NCI-H1092 treated with DMSO at 0.1 percent for 48 hours (cell line): Measurements from ENCODE around the gene APOC4.
"Not testable (repeated sequence)": the region's sequence is repeated elsewhere in the genome, so short reads cannot be mapped to it uniquely, and the experiment has no call there.

Experiments used
- DNase-seq: peaks from one replicate; lab custom pipeline; 2025; lab: John Stamatoyannopoulos, UW

The APOC4 gene

DNA sequence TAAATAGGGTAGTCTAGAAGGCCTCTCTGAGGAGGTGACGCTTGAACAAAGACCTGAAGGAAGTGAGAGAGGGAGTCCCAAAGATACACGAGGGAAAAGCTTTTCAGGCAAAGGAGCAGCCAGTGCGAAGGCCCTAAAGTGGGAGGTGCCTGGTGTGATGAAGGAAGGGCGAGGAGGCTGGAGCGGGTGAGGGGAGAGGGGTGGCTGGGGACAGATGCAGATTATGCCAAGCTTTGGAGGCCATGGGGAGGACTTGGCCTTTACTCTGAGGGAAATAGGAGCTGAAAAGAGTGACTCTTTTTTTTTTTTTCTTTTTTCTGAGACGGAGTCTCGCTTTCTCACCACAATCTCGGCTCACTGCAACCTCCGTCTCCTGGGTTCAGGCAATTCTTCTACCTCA is 16.1 kb downstream of the APOC4 start:
- no peak for DNase-seq

DNA sequence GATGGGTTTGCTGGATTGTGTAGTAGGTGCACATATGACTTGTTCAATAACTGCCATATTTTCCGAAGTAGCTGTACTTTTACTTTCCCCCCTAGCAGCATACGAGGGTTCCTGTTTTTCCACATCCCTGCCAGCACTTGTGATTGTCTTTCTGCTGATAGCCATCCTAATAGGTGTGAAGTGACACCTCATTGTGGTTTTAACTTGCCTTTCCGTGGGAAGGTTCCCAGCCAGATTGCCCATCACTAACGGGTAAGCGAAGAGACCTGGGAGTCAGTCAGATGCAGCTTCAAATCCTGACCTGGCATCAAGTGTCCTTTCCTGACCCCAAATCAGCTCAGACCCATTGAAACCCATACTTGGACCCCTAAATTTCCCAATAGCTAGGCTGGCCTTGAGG is 17.7 kb downstream of the APOC4 start:
- no peak for DNase-seq

DNA sequence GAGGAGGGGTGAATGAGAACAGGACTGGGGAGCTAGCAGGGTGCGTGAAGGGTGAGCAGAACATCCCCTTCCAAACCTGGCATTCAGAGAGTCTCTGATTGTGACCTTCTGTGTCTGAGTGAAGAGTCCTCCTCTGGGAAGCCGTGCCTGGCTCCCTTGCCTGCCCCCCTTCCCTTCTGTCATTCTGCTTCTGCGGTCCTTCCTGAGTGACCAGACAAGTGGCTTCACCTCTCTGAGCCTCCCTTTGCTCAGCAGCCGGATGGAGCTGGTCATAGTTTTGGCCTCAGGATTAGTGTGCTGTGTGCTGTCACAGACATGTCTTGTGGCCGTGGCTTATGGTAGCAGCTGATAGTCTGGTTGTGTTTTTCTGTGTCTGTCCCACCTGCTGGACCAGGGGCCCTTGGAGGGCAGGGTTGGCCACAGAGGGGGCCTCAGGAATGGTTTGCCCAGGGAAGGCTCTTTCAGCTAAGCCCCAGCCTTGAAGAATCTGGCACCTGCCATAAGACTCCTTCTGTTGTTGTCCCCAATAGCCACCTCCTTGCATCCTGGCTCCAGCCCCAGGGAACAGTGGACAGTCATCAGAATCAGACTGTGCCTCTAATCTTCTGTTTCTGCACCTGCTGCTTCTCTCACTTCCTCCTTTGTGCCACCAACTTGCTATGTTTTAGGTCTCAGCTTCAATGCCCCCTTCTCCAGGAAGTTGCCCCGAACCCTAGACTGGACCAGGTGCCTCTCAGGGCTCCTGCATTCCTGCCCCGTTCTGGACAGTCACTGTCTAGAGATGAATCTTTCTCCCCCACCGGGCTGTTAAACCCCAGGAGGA is 19.1 kb downstream of the APOC4 start:
- DNase-seq, result no peak

GRCh38 chr19:44961821-44962220 is 19.8 kb downstream of the APOC4 start:
- no peak for DNase-seq

GRCh38 chr19:44968118-44968517 is 26.1 kb downstream of the APOC4 start:
- DNase-seq, result no peak

DNA sequence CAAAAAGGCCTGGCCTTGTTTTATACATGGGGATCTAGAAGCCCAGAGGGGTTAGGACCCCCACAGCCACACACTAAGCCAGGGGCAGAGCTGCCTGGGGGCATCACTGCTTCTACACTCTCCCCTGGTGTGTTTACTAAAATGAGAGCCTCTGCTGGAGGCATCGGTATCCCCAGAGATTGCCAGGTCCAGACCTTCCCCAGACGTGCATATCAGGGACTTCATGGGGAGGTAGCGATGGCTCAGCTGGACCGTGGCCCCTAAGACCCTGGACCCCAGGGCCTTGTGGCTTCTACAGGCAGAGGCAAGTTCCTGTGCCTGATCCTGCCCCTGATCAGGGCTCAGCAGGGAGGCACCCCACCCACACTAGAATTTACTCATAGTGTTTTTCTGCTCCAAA is 26.6 kb downstream of the APOC4 start:
- DNase-seq, result no peak

DNA sequence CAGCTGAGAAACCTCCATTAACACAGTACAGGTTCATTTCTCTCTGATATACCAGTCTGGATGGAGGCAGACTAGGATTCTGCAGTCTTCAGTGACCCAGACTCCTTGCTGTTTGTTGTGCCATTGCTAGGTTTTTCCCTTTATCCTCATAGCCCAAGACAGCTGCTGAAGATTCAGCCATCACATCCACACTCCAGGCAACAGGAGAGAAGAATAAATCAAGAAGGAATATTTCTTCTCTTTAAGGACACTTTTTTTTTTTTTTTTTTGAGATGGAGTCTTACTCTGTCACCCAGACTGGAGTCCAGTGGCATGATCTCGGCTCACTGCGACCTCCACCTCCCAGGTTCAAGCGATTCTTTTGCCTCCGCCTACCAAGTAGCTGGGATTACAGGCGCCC is 27.4 kb downstream of the APOC4 start:
- DNase-seq, result no peak

- not testable (repeated sequence) for DNase-seq
These were observed 29.4 kb downstream of the APOC4 start for GRCh38 chr19:44971451-44971850.

DNA sequence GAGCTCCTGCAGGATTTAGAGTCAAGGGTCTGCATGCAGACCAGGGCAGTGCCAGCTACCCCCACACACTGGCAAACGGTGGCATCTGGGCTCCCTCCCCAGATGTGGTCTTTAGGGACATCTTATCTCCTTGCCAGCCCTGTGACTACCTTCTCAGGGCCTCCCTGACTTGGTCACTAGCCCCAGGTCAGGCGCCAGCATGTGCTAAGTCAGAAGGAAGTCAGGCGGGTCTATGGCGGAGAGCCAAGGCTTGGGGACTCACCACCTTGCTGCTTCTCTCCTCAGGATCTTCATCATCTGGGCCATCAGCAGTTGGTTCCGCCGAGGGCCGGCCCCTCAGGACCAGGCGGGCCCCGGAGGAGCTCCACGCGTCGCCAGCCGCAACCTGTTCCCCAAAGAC is 30.8 kb downstream of the APOC4 start:
- DNase-seq, result no peak

- no peak for DNase-seq
These were observed 32.1 kb downstream of the APOC4 start for GRCh38 chr19:44973982-44974735.

DNA sequence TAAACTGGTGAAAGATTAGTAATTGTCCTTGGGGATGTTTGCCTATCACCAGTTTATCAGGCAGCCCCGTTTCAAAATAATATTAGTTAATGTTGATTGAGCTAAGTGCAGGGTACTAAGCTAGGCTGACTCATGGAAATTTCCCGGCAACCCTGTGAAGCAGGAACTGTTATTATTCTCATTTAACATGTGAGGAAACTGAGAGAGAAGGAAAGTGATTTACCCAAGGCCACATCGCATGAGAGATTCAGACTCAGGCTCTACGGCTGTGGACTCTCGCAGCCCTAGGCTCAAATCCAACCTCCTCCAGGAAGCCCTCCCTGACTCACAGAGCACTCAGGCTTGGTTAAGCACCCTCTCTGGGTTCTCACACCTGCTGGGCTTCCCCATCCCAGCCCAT is 32.8 kb downstream of the APOC4 start:
- DNase-seq, result no peak

DNA sequence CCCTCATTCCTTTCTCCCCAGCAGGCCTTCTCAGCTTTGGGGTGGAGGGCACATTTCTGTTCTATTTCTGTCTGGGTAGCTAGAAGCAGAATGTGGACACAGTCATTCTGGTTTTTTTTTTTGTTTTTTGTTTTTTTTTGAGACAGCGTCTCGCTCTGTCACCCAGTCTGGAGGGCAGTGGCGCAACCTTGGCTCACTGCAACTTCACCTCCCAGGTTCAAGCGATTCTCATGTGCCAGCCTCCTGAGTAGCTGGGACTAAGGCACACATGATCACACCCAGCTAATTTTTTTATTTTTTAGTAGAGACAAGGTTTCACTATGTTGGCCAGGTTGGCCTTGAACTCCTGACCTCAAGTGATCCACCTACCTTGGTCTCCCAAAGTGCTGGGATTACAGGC is 33.4 kb downstream of the APOC4 start:
- DNase-seq, result no peak

DNA sequence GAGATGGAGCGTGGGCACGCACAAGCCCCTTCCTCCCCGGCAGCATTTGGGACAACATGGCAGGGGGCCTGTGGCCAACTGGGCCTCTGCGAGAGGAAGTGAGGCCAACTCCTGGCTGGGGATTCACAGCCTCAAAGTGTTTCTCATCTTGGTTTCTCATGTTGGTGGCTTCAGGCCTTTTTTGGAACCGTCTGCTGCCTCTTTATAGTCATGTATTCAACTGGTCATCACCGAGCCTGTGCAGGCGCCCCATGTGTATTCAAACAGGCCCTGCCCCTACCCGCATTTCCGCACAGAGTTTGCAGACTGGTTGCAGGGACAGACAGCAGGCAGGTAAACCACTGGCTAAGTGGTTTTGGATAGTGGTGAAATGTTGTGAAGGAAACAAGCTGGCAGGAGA is 42.0 kb downstream of the APOC4 start:
- no peak for DNase-seq

DNA sequence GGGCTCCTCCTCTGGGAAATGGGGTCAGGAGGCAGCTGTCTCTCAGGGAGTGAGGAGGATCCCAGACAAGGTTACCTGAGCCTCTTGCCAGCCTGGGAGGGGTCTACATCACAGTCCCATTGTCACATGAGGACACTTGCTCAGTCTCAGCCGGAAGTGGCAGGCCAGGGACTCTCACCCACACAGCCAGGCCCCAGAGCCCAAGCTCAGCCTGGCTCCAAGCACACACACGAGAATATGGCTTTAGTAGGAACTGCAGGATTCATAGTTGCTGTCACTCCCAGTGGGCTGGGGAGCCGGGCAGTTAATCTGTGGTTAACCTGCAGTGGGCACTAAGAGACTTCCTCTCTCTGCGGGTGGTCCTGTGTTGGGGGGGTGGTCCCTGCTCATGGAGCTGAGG is 43.4 kb downstream of the APOC4 start:
- no peak for DNase-seq

- DNase-seq, result no peak
These were observed 44.4 kb downstream of the APOC4 start for GRCh38 chr19:44986389-44986788.

GRCh38 chr19:44987148-44987675 is 45.2 kb downstream of the APOC4 start:
- DNase-seq, result no peak

- DNase-seq, result no peak
These were observed 46.2 kb downstream of the APOC4 start for GRCh38 chr19:44988273-44988672.

DNA sequence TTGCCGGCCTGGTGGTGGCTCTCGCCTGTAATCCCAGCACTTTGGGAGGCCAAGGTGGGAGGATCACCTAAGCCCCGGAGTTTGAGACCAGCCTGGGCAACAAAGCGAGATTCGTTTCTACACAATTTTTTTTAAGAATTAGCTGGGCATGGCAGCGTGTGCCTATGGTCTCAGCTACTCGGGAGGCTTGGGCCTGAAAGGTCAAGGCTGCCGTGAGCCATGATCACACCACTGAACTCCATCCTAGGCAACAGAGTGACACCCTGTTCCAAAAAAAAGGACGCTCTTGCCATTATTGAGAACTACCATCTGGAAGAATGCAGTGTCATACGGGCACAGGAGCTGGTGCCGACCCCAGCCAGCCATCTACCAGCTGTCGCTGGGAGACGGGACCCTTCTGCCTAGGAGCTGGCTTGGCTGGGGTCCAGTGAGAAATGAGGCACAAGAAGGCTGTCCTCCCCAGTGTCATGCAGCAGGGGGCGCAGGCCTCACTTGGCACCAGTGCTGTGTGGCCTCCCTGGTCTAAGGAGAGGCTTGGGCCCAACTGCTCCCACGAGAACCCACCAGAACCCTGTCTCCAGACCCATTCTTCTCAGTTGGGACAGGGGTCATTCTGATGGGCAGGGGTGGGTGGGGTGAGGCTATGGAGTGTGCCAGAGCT is 47.0 kb downstream of the APOC4 start:
- peak; percentile 2 for DNase-seq

GRCh38 chr19:44990459-44990858 is 48.4 kb downstream of the APOC4 start:
- no peak for DNase-seq

DNA sequence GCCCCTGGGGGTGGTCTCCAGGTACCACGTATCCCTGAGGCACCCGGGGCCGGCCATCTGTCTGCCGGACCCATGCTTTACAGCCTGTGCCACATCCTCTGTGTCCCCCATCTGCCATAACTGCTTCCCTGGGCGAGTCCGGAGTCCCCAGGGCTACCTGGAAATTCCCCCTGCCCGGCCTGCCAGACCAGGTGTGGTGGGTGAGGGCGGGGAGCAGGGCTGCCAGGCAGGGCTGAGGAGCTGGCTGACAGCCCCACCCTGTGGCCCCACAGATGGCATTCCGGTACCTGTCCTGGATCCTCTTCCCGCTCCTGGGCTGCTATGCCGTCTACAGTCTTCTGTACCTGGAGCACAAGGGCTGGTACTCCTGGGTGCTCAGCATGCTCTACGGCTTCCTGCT is 48.9 kb downstream of the APOC4 start:
- DNase-seq, result no peak

- no peak for DNase-seq
These were observed 50.5 kb downstream of the APOC4 start for GRCh38 chr19:44992336-44993163.

DNA sequence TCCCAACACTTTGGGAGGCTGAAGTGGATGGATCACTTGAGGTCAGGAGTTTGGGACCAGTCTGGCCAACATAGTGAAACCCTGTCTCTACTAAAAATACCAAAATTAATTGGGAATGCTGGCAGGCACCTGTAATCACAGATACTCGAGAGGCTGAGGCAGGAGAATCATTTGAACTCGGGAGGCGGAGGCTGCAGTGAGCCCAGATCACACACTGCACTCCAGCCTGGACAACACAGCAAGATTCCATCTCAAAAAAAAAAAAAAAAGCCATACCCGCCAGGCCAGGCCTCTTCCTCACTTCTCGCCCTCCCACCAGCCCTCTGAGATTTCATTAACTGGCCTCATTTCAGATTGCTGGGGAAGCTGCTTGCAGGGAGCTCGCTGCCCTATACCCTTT is 51.5 kb downstream of the APOC4 start:
- no peak for DNase-seq
